Mucosa of gallbladder (tissue), 1 donor: ENCODE measurements around the gene ZDHHC8. TPM values are rescaled to one million over a fixed set of nuclear protein-coding genes. Genes with fewer than 3 reads are reported as not detected.

Source experiments
- DNase-seq: peaks from one replicate; pipeline ENCODE4 v3.0.0-alpha.2; 2020; ENCODE audit warnings: low spot score
- total RNA-seq: library from RNA; stranded (reverse); gene quantifications from one replicate; pipeline ENCODE4 v1.2.1, GENCODE V29; 2021
- donor health status: DM: no; HTN: no; CAD: no.

The ZDHHC8 gene
- total RNA-seq, 1 donor from 2014 or later, result 64.8 TPM

GRCh38 chr22:20179455-20180244 is 48.0 kb downstream of the ZDHHC8 start:
- DNase-seq, result no peak

GRCh38 chr22:20180245-20180630 is 48.6 kb downstream of the ZDHHC8 start:
- DNase-seq, result no peak

GRCh38 chr22:20180640-20181039 is 49.0 kb downstream of the ZDHHC8 start:
- DNase-seq, result no peak

- no peak for DNase-seq
These were observed 49.7 kb downstream of the ZDHHC8 start for GRCh38 chr22:20181194-20181883.

- DNase-seq, result no peak
These were observed 50.3 kb downstream of the ZDHHC8 start for GRCh38 chr22:20181884-20182236.

GRCh38 chr22:20182365-20182764 is 50.8 kb downstream of the ZDHHC8 start:
- no peak for DNase-seq

- DNase-seq, result no peak
These were observed 51.5 kb downstream of the ZDHHC8 start for GRCh38 chr22:20183101-20183500.

GRCh38 chr22:20183823-20184222 is 52.2 kb downstream of the ZDHHC8 start:
- no peak for DNase-seq

- no peak for DNase-seq
These were observed 53.0 kb downstream of the ZDHHC8 start for GRCh38 chr22:20184501-20185165.

GRCh38 chr22:20185750-20186149 is 54.1 kb downstream of the ZDHHC8 start:
- DNase-seq, result no peak

GRCh38 chr22:20186183-20186870 is 54.7 kb downstream of the ZDHHC8 start:
- no peak for DNase-seq

- no peak for DNase-seq
These were observed 55.4 kb downstream of the ZDHHC8 start for GRCh38 chr22:20186871-20187546.

- DNase-seq, result no peak
These were observed 56.4 kb downstream of the ZDHHC8 start for GRCh38 chr22:20187777-20188566.

GRCh38 chr22:20188567-20188877 is 56.9 kb downstream of the ZDHHC8 start:
- no peak for DNase-seq

- no peak for DNase-seq
These were observed 59.5 kb downstream of the ZDHHC8 start for GRCh38 chr22:20191000-20191515.

- no peak for DNase-seq
These were observed 60.2 kb downstream of the ZDHHC8 start for GRCh38 chr22:20191803-20192202.

- no peak for DNase-seq
These were observed 60.8 kb downstream of the ZDHHC8 start for GRCh38 chr22:20192293-20192971.

- no peak for DNase-seq
These were observed 61.6 kb downstream of the ZDHHC8 start for GRCh38 chr22:20192972-20193760.

- DNase-seq, result no peak
These were observed 62.3 kb downstream of the ZDHHC8 start for GRCh38 chr22:20193761-20194494.
